Amniotic stem cell (primary cell): ENCODE measurements around the gene ECM1.
A peak's percentile ranks its signal among the peaks of the same experiment; 100 is the strongest.

Experiments used
- DNase-seq: peaks from one replicate; lab custom pipeline; 2025; lab: John Stamatoyannopoulos, UW

The ECM1 gene

DNA sequence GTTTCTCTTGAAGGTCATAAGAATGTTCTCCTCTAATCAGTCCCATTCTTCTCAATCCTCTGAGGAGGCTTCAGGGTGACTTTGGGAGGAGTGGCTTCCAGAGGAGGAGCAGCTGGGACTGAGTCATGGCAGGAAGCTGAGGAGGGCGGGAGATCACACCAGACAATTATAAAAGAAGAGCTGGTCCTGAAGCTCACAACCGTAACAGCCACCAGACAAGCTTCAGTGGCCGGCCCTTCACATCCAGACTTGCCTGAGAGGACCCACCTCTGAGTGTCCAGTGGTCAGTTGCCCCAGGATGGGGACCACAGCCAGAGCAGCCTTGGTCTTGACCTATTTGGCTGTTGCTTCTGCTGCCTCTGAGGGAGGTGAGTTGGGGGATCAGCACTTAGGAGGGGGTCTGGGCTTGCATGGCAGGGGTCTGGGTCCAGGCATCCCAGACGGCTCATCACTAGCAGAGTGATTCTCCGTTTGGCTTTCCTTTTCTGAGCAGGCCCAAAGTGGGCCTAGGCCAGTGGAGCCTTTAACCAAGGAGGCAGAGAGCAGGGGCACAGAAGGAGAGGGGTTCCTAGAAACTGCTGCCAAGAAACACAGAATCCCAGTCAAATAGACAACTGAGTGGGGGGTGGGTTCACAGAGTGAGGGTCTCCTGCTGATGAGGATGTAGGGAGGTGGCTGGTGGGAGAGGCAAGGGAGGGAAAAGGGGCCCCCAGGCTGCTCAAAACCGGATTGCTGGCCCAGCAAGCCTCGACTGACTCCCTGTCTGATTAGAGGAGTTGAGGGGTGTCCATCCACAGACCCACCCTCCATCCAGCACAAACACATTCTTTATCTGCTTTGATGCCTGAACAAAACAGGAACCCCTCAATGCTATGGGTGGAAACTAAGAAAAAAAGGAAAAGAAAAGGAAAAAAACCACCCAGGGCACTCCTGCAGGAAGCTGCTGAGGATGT, at the start of gene ECM1:
Gene ECM1 (plus strand): TSS at position 198 of the 953 bp plus-strand sequence. CDS start 101 bp downstream, at position 299.
- peak; percentile 81 for DNase-seq

DNA sequence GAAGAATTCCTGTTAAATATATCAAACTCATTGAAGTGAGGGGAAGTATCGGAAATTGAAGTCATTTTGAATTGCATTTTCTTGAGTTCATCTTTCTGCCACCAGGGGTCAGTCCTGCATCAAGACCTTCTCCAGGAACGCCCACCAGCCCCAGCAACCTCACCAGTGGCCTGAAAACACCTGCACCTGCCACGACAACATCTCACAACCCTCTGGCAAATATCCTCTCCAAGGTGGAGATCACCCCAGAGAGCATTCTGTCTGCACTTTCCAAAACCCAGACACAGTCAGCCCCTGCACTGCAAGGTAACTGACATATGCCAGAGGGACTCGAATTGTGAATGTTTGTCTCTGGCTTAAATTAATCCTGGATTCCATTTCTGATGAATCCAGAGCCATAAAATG, 43.5 kb upstream of the ECM1 start:
- peak; percentile 8 for DNase-seq

DNA sequence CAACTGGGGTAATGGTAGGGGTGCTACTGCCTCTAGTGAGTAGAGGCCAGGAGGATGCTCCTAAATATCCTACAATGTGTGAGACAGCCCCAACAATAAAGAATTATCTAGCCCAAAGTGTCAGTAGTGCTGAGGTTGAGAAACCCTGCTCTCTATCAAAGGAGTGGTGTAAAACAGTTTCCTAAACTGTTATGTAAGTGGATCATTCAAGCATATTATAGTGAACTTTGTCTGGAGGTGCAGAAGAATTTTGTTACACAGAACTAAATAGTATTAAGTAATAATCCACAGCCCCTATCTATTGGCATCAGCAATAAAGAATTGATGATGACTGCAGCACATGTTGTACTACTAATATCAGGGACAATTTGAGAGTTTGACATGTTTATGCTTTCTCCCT, 40.9 kb upstream of the ECM1 start:
- no peak for DNase-seq

DNA sequence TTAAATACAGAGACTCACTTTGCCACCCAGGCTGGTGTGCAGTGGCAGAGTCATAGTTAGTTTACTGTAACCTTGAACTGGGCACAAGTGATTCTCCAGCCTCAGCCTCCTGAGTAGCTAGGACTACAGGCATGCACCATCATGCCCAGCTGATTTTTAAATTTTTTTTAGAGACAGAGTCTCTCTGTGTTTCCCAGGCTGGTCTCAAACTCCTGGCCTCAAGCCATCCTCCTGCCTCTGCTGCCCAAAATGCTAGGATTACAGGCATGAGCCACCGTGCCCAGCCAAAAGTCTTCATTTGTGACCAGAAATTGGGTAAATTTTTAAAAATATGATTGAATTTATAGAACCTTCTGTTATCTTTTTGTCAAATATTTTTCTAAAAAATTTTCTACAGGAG, 38.6 kb upstream of the ECM1 start:
- DNase-seq, result no peak

DNA sequence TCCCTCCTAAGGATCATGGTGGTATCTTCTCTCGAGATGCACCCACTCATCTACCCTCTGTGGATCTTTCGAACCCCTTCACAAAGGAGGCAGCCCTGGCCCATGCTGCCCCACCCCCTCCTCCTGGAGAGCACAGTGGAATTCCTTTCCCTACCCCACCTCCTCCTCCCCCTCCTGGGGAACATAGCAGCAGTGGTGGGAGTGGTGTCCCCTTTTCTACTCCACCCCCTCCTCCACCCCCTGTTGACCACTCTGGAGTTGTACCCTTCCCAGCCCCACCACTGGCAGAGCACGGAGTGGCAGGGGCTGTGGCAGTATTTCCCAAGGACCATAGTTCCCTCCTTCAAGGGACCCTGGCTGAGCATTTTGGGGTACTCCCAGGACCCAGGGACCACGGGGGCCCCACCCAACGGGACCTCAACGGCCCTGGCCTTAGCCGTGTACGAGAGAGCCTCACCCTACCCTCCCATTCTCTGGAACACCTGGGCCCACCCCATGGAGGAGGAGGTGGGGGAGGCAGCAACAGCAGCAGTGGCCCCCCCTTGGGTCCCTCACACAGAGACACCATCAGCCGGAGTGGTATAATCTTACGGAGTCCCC, 35.2 kb upstream of the ECM1 start:
- no peak for DNase-seq

DNA sequence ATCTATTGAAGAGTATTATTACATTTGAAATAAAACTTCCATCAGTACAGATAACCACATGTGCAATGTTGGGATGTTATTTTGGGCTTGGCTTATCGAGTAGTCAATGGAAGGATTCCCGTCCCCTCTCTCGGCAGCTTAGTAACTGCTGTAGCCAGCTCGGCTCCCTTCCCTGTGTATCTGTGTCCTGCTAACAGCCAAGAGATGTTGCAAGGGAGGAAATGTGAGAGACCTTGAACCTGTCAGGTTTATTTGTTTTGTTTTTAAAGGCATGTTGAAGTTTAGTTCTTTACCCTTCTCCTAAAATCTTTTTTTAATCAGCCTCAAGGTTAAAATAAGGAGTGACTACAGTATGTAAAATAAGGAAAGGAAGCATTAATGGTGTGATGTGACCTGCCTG, 34.2 kb upstream of the ECM1 start:
- DNase-seq, result no peak

DNA sequence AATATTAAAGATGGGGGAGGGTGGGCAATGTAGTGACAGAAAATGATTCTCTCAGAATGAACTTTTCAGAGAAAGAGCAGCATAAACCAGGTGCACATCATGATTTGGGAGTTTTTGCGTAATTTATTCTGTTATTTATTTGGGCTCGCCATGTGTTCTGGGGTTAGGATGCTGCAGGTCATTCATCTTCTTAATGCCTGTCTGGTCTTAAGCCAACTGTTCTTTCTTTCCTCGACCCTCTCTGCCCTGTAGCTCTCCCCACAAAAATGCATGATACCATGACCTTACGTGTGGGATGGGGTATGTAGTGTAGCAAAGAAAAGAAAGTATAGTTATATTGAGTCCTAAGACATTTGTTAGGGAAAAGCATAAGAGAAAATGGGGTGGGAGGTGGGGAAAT, 33.0 kb upstream of the ECM1 start:
- no peak for DNase-seq

DNA sequence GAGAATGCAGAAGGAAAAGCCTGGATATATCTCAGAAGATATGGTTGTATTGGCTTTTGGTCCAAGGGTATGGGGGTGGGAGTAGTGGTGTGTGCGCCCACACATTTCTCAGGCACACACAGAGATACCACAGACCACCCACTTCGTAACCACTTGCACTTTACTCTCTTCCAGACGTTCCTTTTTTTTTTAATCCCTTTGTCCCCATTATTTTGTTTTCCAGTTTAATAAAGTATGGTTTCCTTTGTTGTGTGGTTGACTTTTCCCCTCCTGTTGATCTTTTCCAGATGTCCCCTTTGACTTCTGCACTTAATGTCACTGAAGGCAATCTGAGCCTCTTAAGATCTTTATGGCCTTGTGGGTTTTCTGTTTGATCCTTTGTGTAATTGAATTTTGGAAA, 31.2 kb upstream of the ECM1 start:
- no peak for DNase-seq

DNA sequence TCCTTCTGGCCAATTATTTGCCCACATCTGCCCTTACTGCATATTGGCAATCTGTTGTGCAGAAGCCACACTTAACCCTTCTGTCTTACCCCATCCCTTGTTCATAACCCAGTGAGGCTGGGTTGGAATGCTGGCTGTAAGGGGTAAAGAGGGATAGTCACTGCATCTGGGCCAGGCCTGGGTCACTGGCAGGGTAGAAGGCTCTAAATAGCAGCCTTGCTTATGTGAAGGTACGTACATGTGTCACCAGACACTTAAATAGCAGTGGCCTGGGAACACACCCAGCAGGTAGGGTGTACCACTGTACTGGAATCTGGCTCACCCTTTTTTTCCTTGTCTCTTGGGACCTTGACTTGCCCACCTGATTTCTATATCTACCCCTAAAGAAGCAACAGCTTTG, 30.6 kb upstream of the ECM1 start:
- no peak for DNase-seq

DNA sequence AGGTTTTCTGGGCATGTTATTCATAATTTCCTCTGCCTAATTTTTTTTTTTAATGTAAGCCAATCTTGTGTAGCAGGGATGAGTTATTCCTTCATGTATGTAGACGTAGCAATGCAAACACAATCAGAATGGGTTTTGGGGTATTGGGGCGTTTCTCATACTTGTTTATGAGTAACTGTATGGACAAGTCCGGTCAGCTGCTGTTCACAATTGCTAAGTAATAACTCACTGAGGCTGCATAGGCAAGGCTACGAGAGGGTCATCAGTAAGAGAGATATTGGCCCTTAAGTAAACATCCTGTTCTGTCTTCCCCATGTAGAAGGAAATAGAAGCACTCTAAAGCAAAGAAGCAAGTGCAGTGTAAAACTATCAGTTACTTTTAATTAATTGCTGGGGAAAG, 30.2 kb upstream of the ECM1 start:
- peak; percentile 14 for DNase-seq

DNA sequence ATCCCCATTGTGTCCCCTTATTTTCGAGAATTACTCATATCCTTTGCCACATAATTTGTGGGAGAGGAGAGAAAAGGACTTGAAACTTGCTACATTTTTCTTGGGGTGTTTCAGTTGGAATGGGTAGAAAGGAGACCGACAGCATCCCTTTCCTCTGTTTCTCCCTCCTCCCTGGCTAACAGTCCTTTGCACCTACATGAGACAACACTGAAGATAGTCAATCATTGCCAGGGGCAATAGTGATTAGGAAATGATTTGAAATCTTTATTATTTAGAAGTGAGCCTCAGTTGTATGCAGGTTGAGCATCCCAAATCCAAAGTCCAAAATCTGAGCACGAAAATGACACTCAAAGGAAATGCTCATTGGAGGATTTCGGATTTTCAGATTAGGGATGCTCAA, 28.5 kb upstream of the ECM1 start:
- DNase-seq, result no peak

DNA sequence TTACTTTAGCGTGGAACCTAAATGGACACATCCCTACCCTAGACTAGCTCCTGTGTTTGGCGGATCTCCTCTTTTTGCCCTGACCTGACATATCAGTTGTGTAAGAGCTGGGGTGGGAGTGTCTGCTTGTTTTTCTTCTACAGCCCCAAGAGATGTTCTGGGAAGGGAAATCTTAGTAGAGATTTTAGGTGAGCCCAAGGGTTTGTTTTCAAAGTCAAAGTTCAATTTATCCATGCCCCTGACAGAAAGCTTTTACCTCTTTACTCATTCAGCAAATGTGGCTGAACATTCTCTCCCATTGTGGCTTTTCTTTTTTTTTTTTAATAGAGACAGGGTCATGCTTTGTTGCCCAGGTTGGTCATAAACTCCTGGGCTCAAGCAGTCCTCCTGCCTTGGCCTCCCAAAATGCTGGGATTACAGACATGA, 28.0 kb upstream of the ECM1 start:
- no peak for DNase-seq

DNA sequence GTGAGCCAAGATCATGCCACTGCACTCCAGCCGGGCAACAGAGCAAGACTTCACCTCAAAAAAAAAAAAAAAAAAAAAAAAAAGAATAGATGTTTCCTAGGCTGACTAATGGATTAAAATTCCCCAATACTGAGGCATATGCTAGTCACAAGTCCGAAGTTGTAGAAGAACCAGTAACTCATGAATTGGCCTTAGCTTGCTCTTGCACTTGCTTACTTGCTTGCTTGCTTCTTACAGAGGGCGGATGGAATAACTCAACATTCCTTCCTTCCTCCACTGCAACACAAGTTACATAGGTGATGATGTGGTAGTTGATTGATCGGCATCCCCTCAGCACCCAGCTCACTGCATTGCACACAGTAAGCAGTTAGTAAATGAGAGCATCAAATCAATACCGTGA, 23.5 kb upstream of the ECM1 start:
- DNase-seq, result no peak

DNA sequence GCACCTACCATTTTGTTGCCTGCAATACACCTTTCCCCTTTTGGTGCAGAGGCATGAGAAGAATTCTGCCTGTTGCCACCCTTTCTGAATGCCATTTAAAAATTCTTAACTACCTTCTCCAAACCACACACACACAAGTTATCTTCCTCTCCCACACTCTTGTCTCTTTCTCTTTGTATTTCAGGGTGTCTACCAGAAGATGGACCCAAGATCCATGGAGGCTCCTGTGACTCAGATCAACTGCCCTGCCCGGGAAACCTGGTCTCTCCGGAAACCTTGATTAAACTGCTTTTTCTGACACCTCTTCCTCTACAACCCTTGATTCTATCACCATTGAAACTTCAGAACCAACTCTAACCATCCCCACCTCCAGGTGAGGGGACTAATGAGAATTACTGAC, 23.0 kb upstream of the ECM1 start:
- DNase-seq, result no peak

DNA sequence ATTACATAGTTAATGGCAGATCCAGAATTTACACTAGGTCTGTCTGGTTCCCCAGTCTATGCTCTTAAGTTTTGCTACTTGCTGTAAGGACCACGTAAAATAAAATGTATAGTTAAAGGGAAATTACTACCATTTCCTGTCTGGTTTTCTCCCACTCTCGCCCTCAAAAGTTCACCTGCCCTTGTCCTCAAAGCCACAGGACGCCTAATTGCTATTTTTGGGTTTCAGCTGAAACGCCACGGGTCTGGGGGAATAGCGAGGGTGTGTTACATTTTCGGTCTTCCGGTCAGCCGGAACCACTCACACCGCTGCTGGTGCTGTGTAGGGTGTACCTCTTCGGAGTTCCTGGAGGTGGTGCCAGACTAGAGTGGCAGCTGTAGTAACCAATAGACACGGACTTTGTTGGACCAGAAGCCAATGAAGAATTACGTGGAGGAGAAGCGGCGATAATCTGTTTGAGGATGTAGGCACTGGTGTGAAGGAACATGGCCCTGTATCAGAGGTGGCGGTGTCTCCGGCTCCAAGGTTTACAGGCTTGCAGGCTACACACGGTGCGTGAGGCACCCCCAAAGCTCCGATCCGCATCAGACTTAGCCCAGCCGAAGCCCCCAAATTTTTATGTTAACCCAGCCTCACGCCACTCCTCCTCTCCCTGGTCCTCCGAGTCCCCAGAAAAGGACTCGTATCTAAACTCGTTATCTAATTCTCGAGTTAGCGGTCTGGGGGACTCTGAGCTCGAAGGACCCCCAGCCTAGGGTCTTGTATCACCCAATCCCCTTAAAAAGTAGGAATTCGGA, 20.7 kb upstream of the ECM1 start, which contains the start of gene TARS2:
Gene TARS2 (plus strand): TSS at position 454 of the 797 bp plus-strand sequence. CDS start 32 bp downstream, at position 486.
- peak; percentile 91 for DNase-seq

DNA sequence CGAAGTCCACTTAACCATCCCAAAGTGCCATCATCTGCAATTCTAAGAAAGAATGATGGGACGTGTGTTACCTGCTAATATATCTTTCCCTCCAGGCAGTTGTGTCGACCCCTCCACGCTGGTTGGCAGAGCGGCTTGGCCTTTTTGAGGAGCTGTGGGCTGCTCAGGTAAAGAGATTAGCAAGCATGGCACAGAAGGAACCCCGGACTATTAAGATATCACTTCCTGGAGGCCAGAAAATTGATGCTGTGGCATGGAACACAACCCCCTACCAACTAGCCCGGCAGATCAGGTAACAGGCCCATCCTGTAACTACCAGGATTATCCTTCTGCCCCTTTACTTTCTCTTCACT, 20.2 kb upstream of the ECM1 start:
- no peak for DNase-seq

DNA sequence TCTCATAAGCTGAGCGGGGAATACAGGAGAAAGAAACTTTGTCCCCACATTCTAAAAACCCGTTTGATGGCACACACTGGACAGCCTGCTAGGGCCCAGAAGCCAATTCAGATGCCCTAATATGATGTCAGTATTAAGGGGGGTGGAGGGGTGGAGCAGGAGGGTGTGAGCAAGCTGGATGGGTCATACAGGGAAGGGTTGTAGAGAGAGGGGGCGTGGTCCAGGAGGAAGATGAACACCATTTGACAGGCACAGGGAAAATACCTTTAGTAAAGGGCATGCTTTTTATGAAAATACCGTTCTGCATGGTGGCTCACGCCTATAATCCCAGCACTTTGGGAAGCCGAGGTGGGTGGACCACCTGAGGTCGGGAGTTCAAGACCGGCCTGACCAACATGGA, 14.7 kb upstream of the ECM1 start:
- DNase-seq, result no peak

DNA sequence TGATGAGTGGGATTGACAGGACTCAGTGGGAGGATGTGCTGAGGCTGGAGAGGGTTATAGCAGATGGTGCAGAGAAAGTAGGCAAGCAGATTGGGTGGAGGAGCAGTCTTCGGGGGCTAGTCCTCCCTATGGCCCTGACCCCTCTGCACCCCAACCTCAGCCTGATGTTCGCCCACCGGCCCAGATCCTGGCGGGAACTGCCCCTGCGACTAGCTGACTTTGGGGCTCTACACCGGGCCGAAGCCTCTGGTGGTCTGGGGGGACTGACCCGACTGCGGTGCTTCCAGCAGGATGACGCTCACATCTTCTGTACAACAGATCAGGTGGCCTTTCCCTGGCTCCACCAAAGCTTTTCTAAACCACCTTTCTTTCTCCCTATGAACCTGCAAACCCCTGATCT, 9.6 kb upstream of the ECM1 start:
- no peak for DNase-seq

DNA sequence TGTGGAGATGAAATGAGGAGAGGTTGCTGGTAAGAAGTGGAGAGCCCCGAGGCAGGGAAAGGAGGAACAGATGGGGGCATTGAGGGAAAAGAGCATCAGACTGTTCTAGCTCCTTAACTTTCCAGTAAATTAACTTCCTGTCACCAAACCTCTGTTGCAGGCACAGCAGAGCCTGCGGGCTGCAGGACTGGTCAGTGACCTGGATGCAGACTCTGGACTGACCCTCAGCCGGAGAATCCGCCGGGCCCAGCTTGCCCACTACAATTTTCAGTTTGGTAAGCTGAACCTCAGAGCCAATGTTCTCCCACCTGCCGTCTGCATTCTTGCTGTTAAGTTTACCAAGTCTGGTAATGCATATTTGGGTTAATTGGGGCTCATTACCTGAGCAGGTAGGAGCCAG, 2.5 kb upstream of the ECM1 start:
- DNase-seq, result no peak

DNA sequence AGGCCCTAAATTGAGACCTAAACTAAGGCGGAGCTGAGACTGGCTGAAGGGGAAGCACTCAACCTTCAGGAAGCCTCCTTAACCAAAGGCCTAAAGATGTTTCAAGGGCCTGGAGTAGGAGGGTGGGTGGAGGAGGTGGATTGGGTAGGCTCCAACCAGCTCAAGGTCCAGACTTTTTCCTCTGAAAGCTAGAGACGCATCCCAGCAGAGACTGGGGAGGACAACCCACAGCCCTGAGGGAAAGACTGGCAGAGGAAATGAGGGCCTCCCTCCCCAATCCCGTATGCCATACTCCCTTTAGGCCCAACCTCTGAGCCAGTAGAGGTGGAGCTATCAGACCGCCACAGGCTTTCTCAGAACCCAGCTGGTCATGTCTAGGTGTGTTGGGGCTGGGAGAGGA, 1.1 kb downstream of the ECM1 start:
- DNase-seq, result no peak

DNA sequence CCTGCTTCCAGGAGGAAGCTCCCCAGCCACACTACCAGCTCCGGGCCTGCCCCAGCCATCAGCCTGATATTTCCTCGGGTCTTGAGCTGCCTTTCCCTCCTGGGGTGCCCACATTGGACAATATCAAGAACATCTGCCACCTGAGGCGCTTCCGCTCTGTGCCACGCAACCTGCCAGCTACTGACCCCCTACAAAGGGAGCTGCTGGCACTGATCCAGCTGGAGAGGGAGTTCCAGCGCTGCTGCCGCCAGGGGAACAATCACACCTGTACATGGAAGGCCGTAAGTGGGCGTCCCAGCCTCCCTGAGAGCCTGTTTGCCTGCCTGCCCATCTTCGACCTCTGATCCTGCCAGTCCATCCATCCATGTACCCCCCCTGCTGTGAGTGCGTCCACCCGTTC, 3.6 kb downstream of the ECM1 start:
- no peak for DNase-seq

DNA sequence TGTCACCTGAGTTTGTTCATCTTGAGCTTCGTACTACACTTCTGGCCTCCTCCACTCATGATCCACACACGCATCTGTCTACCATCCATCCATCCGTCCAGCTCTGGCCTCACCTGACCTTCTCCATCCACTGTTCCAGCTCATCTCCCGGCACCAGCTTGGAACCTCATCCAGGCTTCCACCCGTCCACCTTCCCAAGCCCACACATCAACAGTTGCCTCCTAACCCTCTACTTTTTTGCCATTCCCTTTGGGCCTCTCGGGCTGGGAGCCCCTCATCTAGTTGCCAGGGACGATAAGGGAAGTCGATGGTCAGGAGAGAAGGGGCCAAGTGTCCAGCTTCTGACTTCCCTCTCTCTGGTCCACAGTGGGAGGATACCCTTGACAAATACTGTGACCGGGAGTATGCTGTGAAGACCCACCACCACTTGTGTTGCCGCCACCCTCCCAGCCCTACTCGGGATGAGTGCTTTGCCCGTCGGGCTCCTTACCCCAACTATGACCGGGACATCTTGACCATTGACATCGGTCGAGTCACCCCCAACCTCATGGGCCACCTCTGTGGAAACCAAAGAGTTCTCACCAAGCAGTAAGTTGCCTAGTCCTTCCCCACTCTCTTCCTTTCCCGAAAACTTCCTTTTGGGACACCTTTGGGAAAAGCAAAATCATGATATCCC, 4.2 kb downstream of the ECM1 start:
- no peak for DNase-seq
